Type B pancreatic cell (in vitro differentiated cells): Measurements from ENCODE around the gene SLC11A1. TPM values are rescaled to one million over a fixed set of nuclear protein-coding genes. Genes with fewer than 3 reads are reported as not detected.

Source experiments
- DNase-seq: peaks from one replicate; pipeline ENCODE4 v3.0.0; 2021; ENCODE audit warnings: mixed read lengths; ENCODE audit not compliant: unreplicated experiment; ENCODE audit errors: extremely low spot score
- H3K27ac Mint-ChIP-seq: 2 replicates; pipeline ENCODE4 v1.8.0; 2021; ENCODE audit warnings: mild to moderate bottlenecking, mixed read lengths
- H3K27me3 Mint-ChIP-seq: 2 replicates; pipeline ENCODE4 v1.8.0; 2021; ENCODE audit warnings: mixed read lengths
- H3K36me3 Mint-ChIP-seq: 2 replicates; pipeline ENCODE4 v1.8.0; 2021; ENCODE audit warnings: mixed read lengths
- H3K4me1 Mint-ChIP-seq: one replicate; pipeline ENCODE4 v1.8.0; 2021; ENCODE audit warnings: mixed read lengths; ENCODE audit not compliant: unreplicated experiment
- H3K4me3 Mint-ChIP-seq: 2 replicates; pipeline ENCODE4 v1.8.0; 2021; ENCODE audit warnings: mild to moderate bottlenecking, mixed read lengths
- H3K9me3 Mint-ChIP-seq: 2 replicates; pipeline ENCODE4 v1.8.0; 2021; ENCODE audit warnings: mixed read lengths
- CTCF ChIP-seq: fragments of 200-600 bp; sonication (generic); conservative IDR thresholded peaks from 2 replicates; pipeline ENCODE4 v1.5.0; 2021; ENCODE audit warnings: antibody characterized with exemption, mild to moderate bottlenecking
- total RNA-seq: library from RNA; stranded (reverse); gene quantifications from 2 replicates; pipeline ENCODE4 v1.2.1, GENCODE V29; 2021; ENCODE audit warnings: low replicate concordance

Gene SLC11A1
- total RNA-seq, 1 donor from 2014 or later: 0.39 TPM

GRCh38 chr2:218429911-218430692 lies 48.0 kb downstream of the SLC11A1 start:
- no peaks in the 10 kb centered on the region for H3K4me1 Mint-ChIP-seq
- no peaks in the 10 kb centered on the region for H3K27me3 Mint-ChIP-seq
- DNase-seq: no peak
- no peak for TF ChIP-seq CTCF
- no peak overlapping the region for H3K27ac Mint-ChIP-seq
- no peak overlapping the region for H3K4me3 Mint-ChIP-seq
- no peaks in the 10 kb centered on the region for H3K9me3 Mint-ChIP-seq
- H3K36me3 Mint-ChIP-seq: no peaks in the 10 kb centered on the region

GRCh38 chr2:218430721-218431120 lies 48.6 kb downstream of the SLC11A1 start:
- no peak for TF ChIP-seq CTCF
- H3K36me3 Mint-ChIP-seq: no peaks in the 10 kb centered on the region
- H3K9me3 Mint-ChIP-seq: no peaks in the 10 kb centered on the region
- no peak overlapping the region for H3K4me3 Mint-ChIP-seq
- no peaks in the 10 kb centered on the region for H3K27me3 Mint-ChIP-seq
- DNase-seq: no peak
- H3K4me1 Mint-ChIP-seq: no peaks in the 10 kb centered on the region
- H3K27ac Mint-ChIP-seq: no peak overlapping the region

- DNase-seq: no peak
- H3K27ac Mint-ChIP-seq: no peak overlapping the region
- no peak overlapping the region for H3K4me3 Mint-ChIP-seq
- no peaks in the 10 kb centered on the region for H3K4me1 Mint-ChIP-seq
- no peaks in the 10 kb centered on the region for H3K36me3 Mint-ChIP-seq
- TF ChIP-seq CTCF: no peak
- H3K27me3 Mint-ChIP-seq: no peaks in the 10 kb centered on the region
- no peaks in the 10 kb centered on the region for H3K9me3 Mint-ChIP-seq
Measured at GRCh38 chr2:218431878-218432277, 49.8 kb downstream of the SLC11A1 start.

- no peak overlapping the region for H3K4me3 Mint-ChIP-seq
- H3K9me3 Mint-ChIP-seq: no peaks in the 10 kb centered on the region
- no peak for TF ChIP-seq CTCF
- H3K36me3 Mint-ChIP-seq: no peaks in the 10 kb centered on the region
- no peak overlapping the region for H3K27ac Mint-ChIP-seq
- H3K4me1 Mint-ChIP-seq: no peaks in the 10 kb centered on the region
- H3K27me3 Mint-ChIP-seq: no peaks in the 10 kb centered on the region
- DNase-seq: no peak
Measured at GRCh38 chr2:218432676-218433365, 50.7 kb downstream of the SLC11A1 start.

GRCh38 chr2:218434456-218434855 lies 52.4 kb downstream of the SLC11A1 start:
- H3K27ac Mint-ChIP-seq: no peak overlapping the region
- H3K4me1 Mint-ChIP-seq: no peaks in the 10 kb centered on the region
- no peaks in the 10 kb centered on the region for H3K36me3 Mint-ChIP-seq
- H3K9me3 Mint-ChIP-seq: no peaks in the 10 kb centered on the region
- no peak for TF ChIP-seq CTCF
- no peak overlapping the region for H3K4me3 Mint-ChIP-seq
- no peak for DNase-seq
- no peaks in the 10 kb centered on the region for H3K27me3 Mint-ChIP-seq
